LoVo (cell line): ENCODE measurements around the gene AHDC1.
"Not testable (repeated sequence)": the region's sequence is repeated elsewhere in the genome, so short reads cannot be mapped to it uniquely, and the experiment has no call there.

Experiments used
- DNase-seq: peaks from one replicate; pipeline ENCODE4 v3.0.0-alpha.2; 2016; ENCODE audit warnings: low spot score

Gene AHDC1

GRCh38 chr1:27551170-27551952 lies 52.6 kb downstream of the AHDC1 start:
- no peak for DNase-seq

DNA sequence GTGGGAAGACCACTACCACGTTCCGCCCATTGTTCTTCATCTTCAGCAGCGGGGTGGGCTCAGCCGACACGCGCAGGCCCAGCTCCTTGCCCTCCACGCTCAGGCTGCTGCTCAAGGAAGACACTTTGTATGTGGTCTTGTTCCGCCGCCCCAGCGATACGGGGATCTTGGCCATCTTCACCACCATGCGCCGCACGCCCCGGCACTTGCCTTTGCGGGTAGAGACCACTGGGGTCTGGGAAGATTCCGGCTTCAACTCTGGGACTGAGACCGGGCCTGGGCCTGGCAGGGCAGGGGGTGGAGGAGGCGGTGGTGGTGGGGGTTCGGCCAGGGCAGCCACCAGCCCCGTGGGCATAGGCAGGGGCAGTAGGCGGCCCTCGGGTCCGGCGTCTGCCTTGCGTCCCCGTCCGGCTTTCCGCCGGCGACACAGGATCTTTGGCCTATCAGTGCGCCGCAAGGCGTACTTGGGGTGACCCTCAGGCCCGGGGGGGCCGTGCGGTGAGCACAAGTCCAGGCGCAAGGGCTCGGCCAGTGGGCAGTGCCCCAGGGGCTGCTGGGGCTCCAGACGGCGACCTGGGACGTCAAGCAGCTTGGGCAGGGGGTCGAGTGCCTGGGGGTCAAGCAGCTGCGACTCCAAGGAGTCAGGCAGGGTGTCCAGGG lies 53.3 kb downstream of the AHDC1 start:
- DNase-seq = no peak

DNA sequence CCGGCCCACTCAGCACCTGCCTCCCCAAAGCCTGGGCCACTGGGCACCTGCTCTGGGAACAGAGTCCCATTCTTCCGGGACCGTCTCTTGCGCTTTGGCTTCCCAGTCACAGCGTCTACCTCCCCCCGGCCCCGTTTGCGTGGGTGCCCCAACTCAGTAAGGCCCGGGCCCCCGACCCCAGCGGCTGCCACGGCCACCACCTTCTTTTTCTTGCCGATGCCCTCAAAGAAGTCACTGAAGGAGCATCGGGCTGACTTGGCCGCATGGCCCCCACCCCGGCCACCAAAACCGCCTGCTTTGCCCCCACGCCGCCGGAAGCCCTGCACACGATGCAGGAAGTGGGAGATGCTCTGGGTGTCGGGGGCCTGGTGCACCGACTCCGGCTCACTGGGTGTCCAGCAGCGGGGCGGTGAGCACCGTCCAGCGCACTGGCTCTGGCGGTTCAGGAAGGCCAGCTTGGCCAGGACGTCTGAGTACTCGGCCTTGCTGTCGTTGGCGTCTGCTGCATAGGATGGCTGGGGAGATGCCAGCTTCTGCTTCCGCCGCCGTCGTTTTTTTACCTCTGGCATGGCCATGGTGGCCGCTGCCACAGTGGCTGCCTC lies 54.0 kb downstream of the AHDC1 start:
- DNase-seq = no peak

GRCh38 chr1:27548858-27549719 lies 54.9 kb downstream of the AHDC1 start:
- DNase-seq = no peak

GRCh38 chr1:27548136-27548853 lies 55.6 kb downstream of the AHDC1 start:
- no peak for DNase-seq

DNA sequence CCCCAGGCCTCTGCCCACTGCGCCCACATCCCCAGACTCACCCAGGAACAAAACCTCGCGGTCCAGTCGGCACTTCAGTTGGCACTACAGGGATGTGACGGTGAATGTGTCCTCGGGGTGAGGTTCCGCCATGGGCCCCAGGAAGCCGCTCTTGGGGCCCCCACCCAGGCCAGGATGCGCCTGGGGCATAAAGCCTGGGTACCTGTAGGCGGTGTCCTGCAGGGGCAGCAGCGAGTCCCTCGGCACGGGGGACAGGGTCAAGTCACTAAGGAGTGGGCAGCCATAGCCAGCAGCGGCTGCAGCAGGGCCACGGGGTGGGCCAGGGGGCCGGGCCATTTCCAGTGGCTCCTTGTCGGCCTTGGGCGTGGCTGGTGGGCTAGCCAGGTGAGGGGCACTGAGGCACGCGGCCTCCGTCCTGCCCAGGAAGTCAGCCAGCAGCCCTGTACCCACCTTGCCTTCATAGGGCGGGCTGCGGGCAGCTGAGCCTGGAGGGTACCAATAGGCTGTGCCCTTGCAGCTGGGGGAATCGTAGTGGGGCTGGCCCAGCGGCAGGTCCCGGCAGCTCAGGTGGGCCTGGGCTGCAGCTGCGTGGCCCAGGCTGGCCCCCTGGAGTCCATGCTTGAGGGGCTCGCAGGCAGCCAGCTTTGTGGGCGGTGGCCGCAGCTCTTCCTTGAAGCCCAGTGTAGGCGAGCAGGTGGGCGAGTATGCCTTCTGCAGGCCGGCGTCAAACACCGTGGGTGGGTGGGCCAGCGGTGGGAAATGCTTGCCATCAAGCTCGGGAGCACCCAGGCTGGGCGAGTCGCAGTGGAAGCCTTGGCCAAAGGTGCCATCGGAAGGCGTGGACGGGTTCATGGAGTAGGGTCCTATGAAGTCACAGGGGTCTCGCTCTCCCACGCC lies 56.5 kb downstream of the AHDC1 start:
- no peak for DNase-seq

DNA sequence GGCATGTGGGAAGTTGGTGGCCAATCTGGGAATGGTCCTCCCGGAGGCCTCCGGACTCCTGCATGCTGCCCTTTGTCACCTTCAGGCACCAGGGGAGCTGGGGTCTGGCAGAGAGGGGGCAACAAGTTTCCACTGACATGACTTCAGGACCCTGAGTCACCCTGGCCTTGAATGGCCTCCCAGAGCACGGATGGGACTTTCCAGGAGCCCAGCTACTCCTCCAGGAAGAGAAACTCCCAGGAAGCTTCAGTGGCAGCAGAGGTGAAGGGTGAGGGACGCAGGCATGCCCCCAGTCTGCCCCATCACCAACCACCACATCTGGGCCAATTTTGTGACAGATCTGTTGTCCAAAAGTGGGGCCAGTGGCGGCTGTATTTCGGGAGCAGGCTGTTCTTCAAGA lies 58.1 kb downstream of the AHDC1 start:
- DNase-seq = no peak

DNA sequence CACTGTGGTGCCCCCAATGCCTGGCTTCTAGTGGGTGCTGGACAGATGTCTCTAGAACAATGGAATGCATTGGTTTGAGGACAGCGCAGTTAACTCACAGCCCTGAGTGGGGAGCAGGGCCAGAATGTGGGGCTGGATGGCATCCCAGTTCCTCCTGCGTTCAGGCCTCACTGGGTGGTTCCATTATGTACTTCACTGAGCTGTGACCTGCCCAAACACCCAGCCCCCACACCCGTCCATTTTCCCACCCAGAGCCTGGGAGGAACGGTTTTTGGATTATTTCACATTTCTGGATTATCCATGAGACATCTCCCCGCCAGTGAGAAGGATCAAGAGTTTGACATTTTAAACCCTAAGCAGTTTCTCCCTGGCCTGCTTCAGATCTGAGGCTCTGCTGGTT lies 58.7 kb downstream of the AHDC1 start:
- DNase-seq = no peak

DNA sequence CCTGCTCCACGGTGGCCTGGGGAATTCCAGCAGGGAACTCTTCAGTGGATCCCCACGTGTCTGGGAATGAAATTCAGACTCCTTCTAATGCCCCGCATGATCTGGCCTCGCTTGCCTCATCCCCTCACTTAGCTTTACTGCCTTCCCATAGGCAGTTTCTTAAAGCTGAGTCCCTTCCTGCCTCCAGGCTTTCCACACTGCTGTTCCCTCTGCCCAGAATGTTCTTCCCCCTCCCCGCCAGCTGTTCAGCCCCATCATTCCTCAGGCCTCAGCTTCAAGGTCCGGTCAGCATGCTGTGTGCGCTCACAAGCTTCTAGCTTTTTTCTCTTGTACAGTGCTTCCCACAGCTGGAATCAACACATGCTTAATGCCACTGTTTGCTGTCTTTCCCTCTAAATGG lies 59.1 kb downstream of the AHDC1 start:
- DNase-seq = no peak

- DNase-seq = no peak
Observed at GRCh38 chr1:27543284-27543683, 60.7 kb downstream of the AHDC1 start.

DNA sequence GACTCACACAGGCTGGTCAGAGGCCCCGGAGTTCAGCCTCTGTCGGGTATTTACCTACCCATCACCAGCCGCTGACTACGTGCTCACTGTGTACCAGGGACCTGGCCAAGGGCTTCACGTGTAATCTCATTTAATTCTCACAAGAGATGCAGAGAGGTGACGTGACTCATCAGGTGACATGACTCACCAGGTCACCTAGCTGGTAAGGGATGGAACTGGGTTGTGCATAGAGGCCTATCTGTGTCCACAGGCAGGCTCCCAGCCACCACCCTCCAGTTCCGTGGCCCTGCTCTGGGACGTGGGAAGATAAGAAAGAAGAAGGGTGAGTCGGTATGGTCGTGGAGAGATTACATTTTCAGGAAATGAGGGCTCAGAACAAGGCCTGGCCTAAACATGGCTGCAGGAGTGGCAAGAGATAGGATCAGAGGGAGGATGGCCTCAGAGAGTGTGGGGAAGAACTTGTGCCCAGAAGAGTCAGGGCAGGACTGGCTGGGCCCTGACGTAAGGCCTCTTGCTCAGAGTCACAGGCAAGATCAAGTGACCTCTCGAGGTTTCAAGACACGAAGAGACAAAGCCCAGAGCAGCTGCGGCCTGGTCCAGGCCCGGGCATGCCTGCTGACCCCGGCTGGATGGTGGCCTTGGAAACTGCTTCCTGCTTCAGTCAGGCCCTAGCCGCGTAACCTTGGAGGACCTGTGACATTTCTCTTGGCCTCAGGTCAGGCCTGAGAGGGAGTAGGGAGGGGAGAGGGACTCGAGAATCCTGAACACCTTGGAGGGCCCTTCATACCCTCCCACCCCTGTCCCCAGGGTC lies 61.3 kb downstream of the AHDC1 start:
- DNase-seq = peak; percentile 74

DNA sequence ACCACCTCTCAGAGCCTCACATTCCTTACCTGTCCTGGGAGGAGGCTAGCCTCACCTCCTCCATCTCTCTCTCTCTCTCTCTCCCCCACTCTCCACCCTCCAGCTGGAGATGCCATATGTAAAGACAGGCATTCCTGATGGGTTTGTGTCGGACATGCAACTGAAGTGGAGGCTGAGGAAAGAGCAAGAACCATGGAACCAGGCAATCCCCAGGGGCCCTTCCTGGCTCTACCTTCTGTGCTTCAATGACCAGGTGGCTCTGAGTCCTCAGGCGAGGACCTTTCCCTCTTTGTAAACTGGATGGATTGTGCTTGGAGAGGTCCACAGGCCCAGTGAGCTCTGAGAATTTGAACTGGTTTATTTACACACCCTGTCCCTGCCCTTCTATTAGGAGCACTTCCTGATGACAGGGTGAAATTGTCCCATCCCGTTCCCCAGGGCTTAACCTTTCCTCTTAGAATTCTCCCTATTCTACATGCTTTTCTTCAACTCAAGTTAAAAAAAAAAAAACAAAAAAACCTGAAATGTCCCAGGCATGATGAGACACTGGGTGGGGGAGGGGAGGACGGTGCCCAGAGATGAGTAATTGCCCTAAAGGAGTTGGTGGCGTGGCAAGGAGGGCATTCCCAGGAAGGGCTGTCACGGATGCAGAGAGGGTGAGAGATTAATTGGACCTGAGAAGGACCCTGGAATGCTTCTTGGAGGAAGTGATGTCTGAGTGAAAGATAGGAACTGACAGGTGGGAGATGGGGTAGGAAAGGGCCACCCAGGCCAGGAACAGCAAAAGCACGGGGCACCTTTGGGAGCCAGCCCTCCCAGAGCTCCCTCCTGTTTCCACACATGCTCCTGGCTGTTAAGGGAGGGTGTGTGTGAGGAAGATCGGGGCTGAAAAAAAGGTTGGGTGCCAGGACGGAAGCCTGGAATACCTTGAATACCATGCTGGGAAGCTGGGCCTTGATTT lies 63.8 kb downstream of the AHDC1 start:
- peak; percentile 66 for DNase-seq

DNA sequence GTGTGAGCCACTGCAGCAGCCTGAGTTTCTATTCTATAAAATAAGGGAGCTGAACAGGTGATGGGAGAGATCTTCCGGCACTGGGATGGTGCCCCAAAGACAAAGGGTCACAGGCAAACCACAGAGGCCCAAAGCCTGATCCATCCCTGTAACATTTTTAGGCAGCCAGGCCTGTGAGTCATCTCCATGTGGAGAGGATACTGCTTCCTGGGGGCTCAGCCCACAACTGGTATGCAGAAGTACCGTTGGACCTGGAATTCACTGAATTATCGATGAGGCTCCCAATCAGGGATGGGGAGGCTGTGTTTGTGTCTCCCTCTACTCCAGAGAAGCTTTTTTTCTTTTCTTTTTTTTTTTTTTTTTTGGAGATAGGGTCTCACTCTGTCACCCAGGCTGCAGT lies 65.2 kb downstream of the AHDC1 start:
- peak; percentile 38 for DNase-seq

DNA sequence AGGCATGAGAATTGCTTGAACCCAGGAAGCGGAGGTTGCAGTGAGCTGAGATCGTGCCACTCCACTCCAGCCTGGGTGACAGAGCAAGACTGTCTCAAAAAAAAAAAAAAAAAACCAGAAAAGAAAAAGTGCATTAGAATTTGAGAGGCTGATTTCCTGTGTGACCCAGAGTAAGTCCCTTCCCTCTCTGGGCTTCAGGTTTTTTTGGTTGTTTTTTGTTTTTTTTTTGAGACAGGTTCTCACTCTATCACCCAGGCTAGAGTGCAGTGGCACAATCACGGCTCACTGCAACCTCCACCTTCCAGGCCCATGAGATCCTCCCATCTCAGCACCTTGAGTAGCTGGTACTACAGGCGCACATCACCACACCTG lies 65.7 kb downstream of the AHDC1 start:
- not testable (repeated sequence) for DNase-seq

- DNase-seq = no peak
Observed at GRCh38 chr1:27536767-27537166, 67.2 kb downstream of the AHDC1 start.

- DNase-seq = no peak
Observed at GRCh38 chr1:27536010-27536757, 67.8 kb downstream of the AHDC1 start.

DNA sequence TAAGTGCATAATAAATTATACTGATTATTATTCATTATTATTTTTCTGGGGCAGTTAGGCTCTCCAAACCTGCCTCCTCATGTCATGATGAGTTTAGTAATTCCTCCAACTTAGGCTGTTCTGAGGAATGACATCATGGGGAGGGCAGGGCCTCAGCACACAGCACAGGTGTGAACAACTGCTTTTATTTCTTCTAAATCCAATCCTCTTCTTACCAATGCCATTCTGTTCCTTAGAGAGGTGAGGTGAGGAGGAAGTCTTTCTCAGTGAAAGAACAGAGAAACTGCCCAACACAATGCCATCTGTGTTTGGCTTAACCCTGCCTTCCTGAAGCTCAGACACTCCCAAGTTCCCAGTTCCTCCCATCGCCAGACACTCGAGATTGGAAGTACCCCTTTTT lies 68.6 kb downstream of the AHDC1 start:
- no peak for DNase-seq
